B cell (primary cell): ENCODE results near the gene CILP2. TPM values are rescaled to one million over a fixed set of nuclear protein-coding genes. Genes with fewer than 3 reads are reported as not detected.

Experiments used
- ATAC-seq: fragments of 200-7000 bp; cut with Tn5 transposase; one replicate; pipeline ENCODE4 v1.10.0; 2021; ENCODE audit warnings: low read depth, mild to moderate bottlenecking, moderate number of reproducible peaks, moderate library complexity
- CTCF ChIA-PET: fragments of 350-600 bp; sonication (Branson Sonifier 250); formaldehyde crosslinking; loops from one replicate; lab custom pipeline; 2021; ENCODE audit warnings: antibody characterized with exemption, inconsistent platforms; lab: Charles Lee
- POLR2A ChIA-PET: fragments of 350-600 bp; sonication (Branson Sonifier 250); formaldehyde crosslinking; loops from one replicate; lab custom pipeline; 2021; ENCODE audit warnings: antibody characterized with exemption; lab: Charles Lee
- DNase-seq: peaks from one replicate; pipeline ENCODE4 v3.0.0; 2013
- H2AFZ ChIP-seq: 2 replicates; pipeline ENCODE4 v1.6.1; 2012; ENCODE audit warnings: mild to moderate bottlenecking, low read depth, low read length; ENCODE audit not compliant: insufficient read depth, poor library complexity, severe bottlenecking
- H3K27ac ChIP-seq, 2 donors: 1 replicate in 1 of 2; 2 replicates in 1 of 2; pipeline ENCODE4 v1.5.1; 2012 to 2013; ENCODE audit warnings: low read length in 2 of 2, mild to moderate bottlenecking in 2 of 2, moderate library complexity in 1 of 2
- H3K27me3 ChIP-seq, 4 experiments: fragments of 200-600 bp in 1 of 4; sonication (generic) in 1 of 4; replicated peaks in 1 of 4; 1 replicate in 2 of 4; 2 replicates in 2 of 4; pipeline versions ENCODE4 v1.6.1 to v1.7.0; 2013 to 2016; ENCODE audit warnings: low read length in 3 of 4, mild to moderate bottlenecking in 2 of 4, mixed read lengths in 1 of 4, moderate library complexity in 1 of 4; ENCODE audit not compliant: insufficient read depth in 4 of 4, control insufficient read depth in 3 of 4; ENCODE audit errors: control extremely low read depth in 1 of 4
- H3K36me3 ChIP-seq, 2 experiments: replicated peaks in 1 of 2; 1 replicate in 1 of 2; 2 replicates in 1 of 2; pipeline versions ENCODE4 v1.6.1 to v1.7.1; 2013; ENCODE audit warnings: low read length in 1 of 2; ENCODE audit not compliant: insufficient read depth in 2 of 2, control insufficient read depth in 1 of 2; ENCODE audit errors: control extremely low read depth in 1 of 2, extremely low read depth in 1 of 2
- H3K4me1 ChIP-seq, 2 donors: fragments of 200-600 bp in 1 of 2; sonication (generic) in 1 of 2; 1 replicate in 1 of 2; 2 replicates in 1 of 2; pipeline versions ENCODE4 v1.5.1 to v1.6.1; 2013 to 2017; ENCODE audit warnings: low read length in 2 of 2; ENCODE audit not compliant: control insufficient read depth in 2 of 2, insufficient read depth in 2 of 2
- H3K4me2 ChIP-seq: replicated peaks from 2 replicates; pipeline ENCODE3; 2012; ENCODE audit warnings: mild to moderate bottlenecking, low read depth, low read length; ENCODE audit not compliant: poor library complexity, severe bottlenecking
- H3K4me3 ChIP-seq, 5 experiments: fragments of 200-600 bp in 1 of 5; sonication (generic) in 1 of 5; 1 replicate in 3 of 5; 2 replicates in 2 of 5; pipeline versions ENCODE4 v1.5.1 to v1.7.0; 2011 to 2016; ENCODE audit warnings: low read length in 4 of 5, mild to moderate bottlenecking in 4 of 5, low read depth in 2 of 5, control low read depth in 1 of 5, moderate library complexity in 1 of 5; ENCODE audit not compliant: insufficient read depth in 1 of 5; ENCODE audit errors: control extremely low read depth in 1 of 5, extremely low read depth in 1 of 5
- H3K79me2 ChIP-seq: fragments of 200-600 bp; sonication (generic); one replicate; pipeline ENCODE4 v1.6.0; 2016; ENCODE audit warnings: low read length; ENCODE audit not compliant: control insufficient read depth, insufficient read depth
- H3K9ac ChIP-seq: fragments of 200-600 bp; sonication (generic); 2 replicates; pipeline ENCODE4 v1.6.1; 2017; ENCODE audit warnings: mild to moderate bottlenecking, low read length, moderate library complexity
- H3K9me3 ChIP-seq, 3 donors: one replicate each; pipeline versions ENCODE4 v1.6.1 to v1.7.1; 2013; ENCODE audit warnings: low read length in 2 of 3; ENCODE audit not compliant: control insufficient read depth in 2 of 3, insufficient read depth in 1 of 3; ENCODE audit errors: control extremely low read depth in 1 of 3
- H4K20me1 ChIP-seq: 2 replicates; pipeline ENCODE4 v1.6.0; 2012; ENCODE audit warnings: mild to moderate bottlenecking, low read length; ENCODE audit not compliant: insufficient read depth, control insufficient read depth, poor library complexity, severe bottlenecking
- H3K27ac Mint-ChIP-seq: one replicate; pipeline ENCODE4 v1.8.0; 2021; ENCODE audit warnings: mixed read lengths
- H3K27me3 Mint-ChIP-seq: one replicate; pipeline ENCODE4 v1.8.0; 2021; ENCODE audit warnings: mixed read lengths
- H3K4me1 Mint-ChIP-seq: one replicate; pipeline ENCODE4 v1.8.0; 2021; ENCODE audit warnings: mixed read lengths
- H3K4me3 Mint-ChIP-seq: one replicate; pipeline ENCODE4 v1.8.0; 2021; ENCODE audit warnings: mixed read lengths
- H3K9me3 Mint-ChIP-seq: one replicate; pipeline ENCODE4 v1.8.0; 2022; ENCODE audit warnings: mixed read lengths; ENCODE audit not compliant: insufficient read depth
- EZH2 ChIP-seq: IDR thresholded peaks from 2 replicates; pipeline ENCODE4 v1.6.1; 2012; ENCODE audit warnings: borderline replicate concordance, low read depth, mild to moderate bottlenecking, moderate library complexity, low read length; ENCODE audit not compliant: insufficient read depth, poor library complexity, severe bottlenecking
- WGBS: methylation state at CpG from one replicate; pipeline ENCODE4 v1.1.5; 2013; ENCODE audit warnings: missing lambda C conversion rate; ENCODE audit not compliant: insufficient coverage; 5-methylcytosine and 5-hydroxymethylcytosine counted together
- intact Hi-C: fragments of 100-400 bp; cut with micrococcal nuclease; formaldehyde crosslinking; loops from one replicate; pipeline ENCODE4 v1.10.0; 2022
- polyA plus RNA-seq: library from polyadenylated mRNA; depleted of rRNA; stranded (reverse); fragments of >200 nt; gene quantifications from 2 replicates; pipeline ENCODE4 v1.2.3, GENCODE V29; 2012
- total RNA-seq, 2 donors: library from RNA; stranded (reverse); fragments of 120-200 nt in 1 of 2; gene quantifications; 1 replicate in 1 of 2; 2 replicates in 1 of 2; pipeline versions ENCODE4 v1.2.3 to v1.2.4, GENCODE V29; 2013 to 2022
- TF ChIP-seq, protein P1 (sequence below): fragments of 200-600 bp; IDR thresholded peaks from one replicate; pipeline ENCODE4 v1.8.0; 2022; ENCODE audit warnings: antibody characterized with exemption, mild to moderate bottlenecking

CILP2 gene
- total and polyA plus RNA-seq, 2 donors (not counting 1 experiment from before 2014, with no cell fraction given), result 0.04 to 0.12 TPM

DNA sequence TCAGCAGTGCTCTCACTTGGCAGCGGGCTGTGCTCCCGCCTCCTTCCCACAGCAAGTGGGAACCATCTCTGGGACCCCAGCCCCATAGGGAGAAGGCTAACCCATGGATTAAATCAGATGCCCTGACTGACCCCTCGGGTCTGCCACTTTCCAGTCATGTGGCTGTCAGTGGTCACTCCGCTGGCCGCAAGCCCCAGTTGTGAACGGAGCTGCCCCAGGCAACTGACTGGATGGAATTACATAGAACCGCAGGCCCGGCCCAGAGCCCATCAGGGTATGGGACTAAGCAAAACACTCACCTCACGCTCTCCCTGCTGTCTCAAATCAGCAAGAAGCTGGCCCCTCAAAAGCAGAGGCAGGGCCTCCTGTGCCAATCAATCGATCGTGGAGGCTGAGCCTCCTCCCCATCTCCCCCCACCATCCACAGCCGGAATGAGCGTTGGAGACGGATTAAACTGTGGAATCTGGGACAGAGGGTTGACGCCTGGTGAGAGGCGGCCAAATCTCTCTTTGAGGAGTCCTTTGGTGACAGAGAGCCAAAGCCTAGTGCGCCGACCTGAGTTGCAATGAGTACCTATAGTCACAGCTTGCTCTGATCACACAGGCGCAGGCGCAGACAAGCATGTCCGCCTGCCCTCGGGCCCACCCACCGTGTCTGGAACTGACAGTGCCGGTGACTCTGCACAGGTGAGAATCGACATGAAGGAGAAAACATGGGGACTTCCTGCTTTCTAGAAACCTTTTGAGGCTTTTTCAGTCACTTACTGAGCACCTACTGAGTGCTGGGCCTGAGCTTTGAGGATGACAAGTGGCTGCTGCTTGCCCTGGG is 41.7 kb downstream of the CILP2 start:
- H3K9me3 ChIP-seq, result no peaks in the 10 kb centered on the region
- no peak overlapping the region for H3K4me2 ChIP-seq
- 96% methylated on average over 24 of the region's 25 CpGs for WGBS
- H3K79me2 ChIP-seq, result no peaks in the 10 kb centered on the region
- H3K9ac ChIP-seq, result no peak overlapping the region
- H3K27ac ChIP-seq, result no peak overlapping the region
- no peaks in the 10 kb centered on the region for H4K20me1 ChIP-seq
- H3K27me3 ChIP-seq, result no peaks in the 10 kb centered on the region
- DNase-seq, result no peak
- no peak overlapping the region for H3K4me3 ChIP-seq
- Mint-ChIP-seq H3K27ac (no peak overlapping the region), H3K4me1 (no peaks in the 10 kb centered on the region), H3K4me3 (no peak overlapping the region), H3K9me3 (no peaks in the 10 kb centered on the region), H3K27me3 (no peaks in the 10 kb centered on the region)
- POLR2A ChIA-PET, result no interaction called here
- intact Hi-C loops, result no loop called here
- CTCF ChIA-PET, result no interaction called here
- no peak overlapping the region for H2AFZ ChIP-seq
- H3K36me3 ChIP-seq, result no peaks in the 10 kb centered on the region
- TF ChIP-seq EZH2, result no peak
- TF ChIP-seq, protein P1, sequence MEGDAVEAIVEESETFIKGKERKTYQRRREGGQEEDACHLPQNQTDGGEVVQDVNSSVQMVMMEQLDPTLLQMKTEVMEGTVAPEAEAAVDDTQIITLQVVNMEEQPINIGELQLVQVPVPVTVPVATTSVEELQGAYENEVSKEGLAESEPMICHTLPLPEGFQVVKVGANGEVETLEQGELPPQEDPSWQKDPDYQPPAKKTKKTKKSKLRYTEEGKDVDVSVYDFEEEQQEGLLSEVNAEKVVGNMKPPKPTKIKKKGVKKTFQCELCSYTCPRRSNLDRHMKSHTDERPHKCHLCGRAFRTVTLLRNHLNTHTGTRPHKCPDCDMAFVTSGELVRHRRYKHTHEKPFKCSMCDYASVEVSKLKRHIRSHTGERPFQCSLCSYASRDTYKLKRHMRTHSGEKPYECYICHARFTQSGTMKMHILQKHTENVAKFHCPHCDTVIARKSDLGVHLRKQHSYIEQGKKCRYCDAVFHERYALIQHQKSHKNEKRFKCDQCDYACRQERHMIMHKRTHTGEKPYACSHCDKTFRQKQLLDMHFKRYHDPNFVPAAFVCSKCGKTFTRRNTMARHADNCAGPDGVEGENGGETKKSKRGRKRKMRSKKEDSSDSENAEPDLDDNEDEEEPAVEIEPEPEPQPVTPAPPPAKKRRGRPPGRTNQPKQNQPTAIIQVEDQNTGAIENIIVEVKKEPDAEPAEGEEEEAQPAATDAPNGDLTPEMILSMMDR, result no peak
- H3K4me1 ChIP-seq, result no peaks in the 10 kb centered on the region
- ATAC-seq, result no peak

DNA sequence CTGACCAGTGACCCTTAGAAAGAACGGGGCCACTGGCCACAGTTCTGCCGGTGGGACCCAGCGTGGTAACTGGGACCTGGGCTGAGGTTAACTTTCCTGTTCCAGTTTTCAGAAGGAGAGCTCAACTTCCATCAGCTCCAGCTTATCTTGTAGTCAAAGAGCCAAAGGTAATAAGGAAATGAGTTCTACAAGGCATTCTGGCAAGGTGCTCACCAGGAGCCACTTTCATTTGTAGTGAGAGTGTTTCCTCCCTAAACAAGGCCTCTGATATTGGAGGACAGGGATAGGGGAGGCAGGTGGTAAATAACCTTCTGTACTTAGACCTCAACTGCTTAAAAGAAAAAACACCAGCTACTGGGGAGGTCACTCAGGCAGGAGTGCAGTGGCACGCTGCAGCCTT is 42.4 kb downstream of the CILP2 start:
- no peak for TF ChIP-seq EZH2
- TF ChIP-seq, protein P1, result no peak
- H3K4me3 ChIP-seq, result no peak overlapping the region
- H3K4me3 Mint-ChIP-seq, result no peak overlapping the region
- no peaks in the 10 kb centered on the region for H3K79me2 ChIP-seq
- ChIA-PET POLR2A (no interaction called here), CTCF (no interaction called here)
- no peak overlapping the region for H3K27ac ChIP-seq
- DNase-seq (no peak), ATAC-seq (no peak)
- no peaks in the 10 kb centered on the region for H3K9me3 ChIP-seq
- H3K27me3 Mint-ChIP-seq, result no peaks in the 10 kb centered on the region
- no peaks in the 10 kb centered on the region for H3K9me3 Mint-ChIP-seq
- intact Hi-C loops, result no loop called here
- no peaks in the 10 kb centered on the region for H3K27me3 ChIP-seq
- H3K9ac ChIP-seq, result no peak overlapping the region
- H3K4me1 ChIP-seq, result no peaks in the 10 kb centered on the region
- no peak overlapping the region for H3K27ac Mint-ChIP-seq
- no peaks in the 10 kb centered on the region for H3K4me1 Mint-ChIP-seq
- H3K36me3 ChIP-seq, result no peaks in the 10 kb centered on the region
- H4K20me1 ChIP-seq, result no peaks in the 10 kb centered on the region
- H2AFZ ChIP-seq, result no peak overlapping the region
- 92% methylated on average over 4 of the region's 4 CpGs for WGBS
- H3K4me2 ChIP-seq, result no peak overlapping the region
